Small intestine (tissue), 7 donors: ENCODE measurements around the gene MYO1F. TPM values are rescaled to one million over a fixed set of nuclear protein-coding genes. Genes with fewer than 3 reads are reported as not detected.
A peak's percentile ranks its signal among the peaks of the same experiment; 100 is the strongest.

Experiments
- DNase-seq, 2 donors: peaks; one replicate each; pipeline versions ENCODE4 v3.0.0 to v3.0.0-alpha.2; 2013
- FAIRE-seq: peaks from 2 replicates; lab custom pipeline; 2012; peaks lifted over from hg19 to GRCh38; lab: Jason Lieb, UNC
- H3K27ac ChIP-seq, 3 donors: one replicate each; pipeline ENCODE4 v1.5.1; 2013; ENCODE audit warnings: low read length in 2 of 3, mild to moderate bottlenecking in 2 of 3, control low read depth in 1 of 3, inconsistent platforms in 1 of 3, low read depth in 1 of 3, moderate library complexity in 1 of 3
- H3K27me3 ChIP-seq, 3 donors: one replicate each; pipeline ENCODE4 v1.6.1; 2013; ENCODE audit warnings: low read length in 3 of 3, inconsistent platforms in 1 of 3; ENCODE audit not compliant: control insufficient read depth in 3 of 3, insufficient read depth in 3 of 3
- H3K36me3 ChIP-seq, 3 donors: one replicate each; pipeline ENCODE4 v1.6.1; 2013; ENCODE audit warnings: low read length in 3 of 3, inconsistent platforms in 1 of 3, low read depth in 1 of 3, mild to moderate bottlenecking in 1 of 3, moderate library complexity in 1 of 3; ENCODE audit not compliant: control insufficient read depth in 3 of 3, insufficient read depth in 2 of 3
- H3K4me1 ChIP-seq, 3 donors: one replicate each; pipeline ENCODE4 v1.6.1; 2013; ENCODE audit warnings: low read length in 2 of 3, inconsistent platforms in 1 of 3, low read depth in 1 of 3, mild to moderate bottlenecking in 1 of 3, moderate library complexity in 1 of 3; ENCODE audit not compliant: control insufficient read depth in 3 of 3, insufficient read depth in 2 of 3
- H3K4me3 ChIP-seq, 3 donors: one replicate each; pipeline ENCODE4 v1.5.1; 2013; ENCODE audit warnings: low read length in 3 of 3, control low read depth in 1 of 3, inconsistent platforms in 1 of 3, low read depth in 1 of 3, mild to moderate bottlenecking in 1 of 3, moderate library complexity in 1 of 3
- H3K9me3 ChIP-seq, 2 donors: one replicate each; pipeline ENCODE4 v1.6.1; 2013; ENCODE audit warnings: low read depth in 1 of 2, low read length in 1 of 2; ENCODE audit not compliant: control insufficient read depth in 2 of 2, insufficient read depth in 1 of 2
- WGBS, 3 donors: extraction: QIAGEN DNeasy Blood & Tissue Kit; methylation state at CpG; one replicate each; pipeline ENCODE4 v1.1.7; 2013; 5-methylcytosine and 5-hydroxymethylcytosine counted together
- polyA plus RNA-seq, 4 donors: library from polyadenylated mRNA; stranded (reverse) in 3 of 4; unstranded in 1 of 4; fragments of 200-250 nt in 3 of 4; fragments of 120-200 nt in 1 of 4; gene quantifications; one replicate each; pipeline versions ENCODE4 v1.2.1 to v1.2.3, GENCODE V29; 2013
- donor health status: healthy with polysubstance abuse.
- donor health status: control.
- donor health status: control.
- donor health status: Bipolar disorder and iron deficiency.
- donor health status: healthy.

MYO1F gene
- polyA plus RNA-seq, 4 donors, result 1.3 to 13.7 (median 6.0) TPM

DNA sequence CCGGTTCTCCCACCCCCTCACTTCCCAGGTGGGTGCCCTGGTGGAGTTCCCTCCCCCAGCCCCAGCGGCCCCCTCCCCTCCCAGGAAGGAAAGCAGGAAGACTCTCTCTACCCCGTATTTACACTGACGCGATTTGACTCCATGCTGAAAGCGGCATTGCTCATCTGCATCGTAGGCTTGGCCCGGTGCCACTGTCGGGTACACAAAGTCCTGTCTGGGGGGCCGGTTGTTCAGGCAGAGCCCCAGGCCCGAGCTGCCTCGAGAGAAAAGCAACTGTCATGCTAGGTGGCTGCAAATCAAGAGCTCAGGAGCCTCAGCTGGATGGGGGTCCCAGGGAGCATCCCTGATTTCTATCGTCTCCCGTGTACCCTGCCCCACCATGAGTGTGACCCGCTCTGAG lies 18.4 kb upstream of the MYO1F start:
- H3K4me3 ChIP-seq, result no peak overlapping the region

DNA sequence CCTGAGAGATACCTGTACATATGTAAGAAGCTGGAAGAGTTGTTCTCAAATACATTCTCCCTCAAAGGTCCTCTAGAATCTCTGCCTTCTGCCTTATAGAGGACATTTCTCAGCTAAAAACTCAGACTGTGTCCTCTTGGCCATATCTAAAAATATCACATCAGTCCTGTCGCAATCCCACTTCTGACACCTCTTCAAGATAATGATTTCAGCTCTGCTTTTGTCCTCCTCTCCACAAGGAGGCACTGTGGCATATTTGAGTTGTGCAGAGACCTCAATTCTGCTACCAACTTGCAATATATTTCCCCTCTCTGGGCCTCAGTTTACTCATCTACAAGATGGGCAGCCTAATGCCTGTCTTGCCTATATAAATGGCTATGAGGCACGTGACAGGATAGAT lies 16.7 kb upstream of the MYO1F start:
- Histone ChIP-seq H3K27me3 (peaks cover 0 to 13% (median 0%) of the 10 kb centered on the region in 3 donors), H3K27ac (no peak overlapping the region), H3K36me3 (peaks cover 0 to 2% (median 0%) of the 10 kb centered on the region in 3 donors), H3K9me3 (peaks cover 0 to 24% of the 10 kb centered on the region in 2 donors), H3K4me1 (peaks cover 0 to 2% (median 0%) of the 10 kb centered on the region in 3 donors), H3K4me3 (no peak overlapping the region)
- 89 to 94% (median 89%) methylated on average over 2 of the region's 2 CpGs for WGBS, 3 donors
- FAIRE-seq (no peak), DNase-seq (no peak)

More for the DNA sequence above, 18.4 kb upstream of the MYO1F start:
- WGBS, 3 donors, result 65 to 74% (median 74%) methylated on average over 15 of the region's 15 CpGs
- H3K36me3 ChIP-seq, result peaks cover 0 to 2% (median 0%) of the 10 kb centered on the region in 3 donors
- no peak overlapping the region for H3K27ac ChIP-seq
- FAIRE-seq (no peak), DNase-seq (no peak)
- peaks cover 0 to 24% of the 10 kb centered on the region in 2 donors for H3K9me3 ChIP-seq
- peaks cover 0 to 13% (median 0%) of the 10 kb centered on the region in 3 donors for H3K27me3 ChIP-seq
- H3K4me1 ChIP-seq, result peaks cover 0 to 2% (median 0%) of the 10 kb centered on the region in 3 donors

DNA sequence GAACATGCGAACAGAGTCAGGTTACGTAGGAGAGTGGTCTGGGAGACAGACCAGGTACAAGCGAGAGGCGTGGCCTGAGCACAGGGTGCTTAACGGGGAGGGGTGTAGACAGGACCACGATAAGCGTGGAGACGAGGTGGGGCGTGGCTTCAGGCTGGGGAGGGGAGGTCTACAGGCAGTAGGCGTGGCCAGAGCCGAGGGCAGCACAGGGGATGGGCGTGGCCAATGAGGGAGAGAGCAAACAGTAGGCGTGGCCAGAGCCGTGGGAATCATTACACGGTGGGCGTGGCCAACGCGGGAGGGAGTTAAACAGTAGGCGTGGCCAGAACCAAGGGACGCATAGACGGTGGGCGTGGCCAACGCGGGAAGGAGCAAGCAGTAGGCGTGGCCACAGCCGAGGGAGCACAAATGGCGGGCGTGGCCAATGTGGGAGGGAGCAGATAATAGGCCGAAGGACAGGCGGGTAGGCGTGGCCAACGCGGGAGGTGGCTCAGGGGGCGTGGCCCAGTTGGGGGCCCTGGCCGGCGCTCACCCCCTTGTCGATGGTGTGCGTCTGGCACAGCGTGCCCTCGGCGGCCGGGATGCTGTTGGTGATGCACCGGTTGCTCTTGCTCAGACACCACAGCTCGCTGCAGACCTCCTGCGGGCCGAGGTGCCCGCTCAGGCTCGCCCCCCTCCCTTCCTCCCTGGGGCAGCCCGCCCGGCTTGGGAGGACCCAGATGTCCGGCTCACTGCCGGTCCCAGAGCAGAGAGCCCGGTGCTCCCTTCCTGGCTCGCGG lies 15.2 kb upstream of the MYO1F start:
- peaks cover 0 to 2% (median 0%) of the 10 kb centered on the region in 3 donors for H3K4me1 ChIP-seq
- peak overlapping the region in 1 of 3 donors; percentile 36 for H3K4me3 ChIP-seq
- WGBS, 3 donors, result 3 to 12% (median 12%) methylated on average over 38 to 55 of the region's 55 CpGs
- peaks cover 0 to 13% (median 0%) of the 10 kb centered on the region in 3 donors for H3K27me3 ChIP-seq
- H3K27ac ChIP-seq, result no peak overlapping the region
- no peak for FAIRE-seq
- H3K9me3 ChIP-seq, result peaks cover 0 to 24% of the 10 kb centered on the region in 2 donors
- no peaks in the 10 kb centered on the region for H3K36me3 ChIP-seq
- peak; percentile 50 to 71 for DNase-seq

DNA sequence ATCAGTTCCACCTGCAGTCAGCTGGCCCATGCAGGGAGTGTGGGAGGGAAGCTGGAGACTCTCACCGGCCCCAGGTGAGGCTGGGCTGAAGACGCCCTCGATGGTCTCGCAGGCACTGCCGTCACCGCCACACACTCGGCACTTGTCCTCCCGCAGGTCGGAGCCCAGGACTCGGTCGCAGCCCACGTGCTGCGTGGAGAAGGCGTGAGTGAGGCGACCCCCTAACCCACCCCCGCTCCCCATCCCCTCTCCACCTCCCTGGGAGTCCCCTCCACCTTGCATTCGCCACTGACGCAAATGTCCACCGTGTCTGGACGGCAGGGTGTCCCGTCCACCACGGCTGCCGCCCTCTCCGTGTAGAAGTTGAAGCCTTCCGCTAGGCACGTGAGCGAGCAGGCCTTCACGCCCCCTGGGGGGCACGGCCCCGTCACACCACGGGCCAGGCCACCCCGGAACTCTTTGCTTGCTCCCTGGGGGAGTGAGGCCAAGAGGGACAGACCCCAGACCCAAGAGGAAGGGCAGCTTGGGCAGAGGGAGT lies 12.0 kb upstream of the MYO1F start:
- no peak for DNase-seq
- FAIRE-seq, result no peak
- H3K27ac ChIP-seq, result no peak overlapping the region
- H3K4me3 ChIP-seq, result no peak overlapping the region
- peaks cover 0 to 5% (median 0%) of the 10 kb centered on the region in 3 donors for H3K36me3 ChIP-seq
- 82 to 90% (median 89%) methylated on average over 31 to 32 of the region's 32 CpGs for WGBS, 3 donors
- H3K9me3 ChIP-seq, result peaks cover 0 to 16% of the 10 kb centered on the region in 2 donors
- peaks cover 0 to 13% (median 0%) of the 10 kb centered on the region in 3 donors for H3K27me3 ChIP-seq
- H3K4me1 ChIP-seq, result peaks cover 0 to 2% (median 0%) of the 10 kb centered on the region in 3 donors

DNA sequence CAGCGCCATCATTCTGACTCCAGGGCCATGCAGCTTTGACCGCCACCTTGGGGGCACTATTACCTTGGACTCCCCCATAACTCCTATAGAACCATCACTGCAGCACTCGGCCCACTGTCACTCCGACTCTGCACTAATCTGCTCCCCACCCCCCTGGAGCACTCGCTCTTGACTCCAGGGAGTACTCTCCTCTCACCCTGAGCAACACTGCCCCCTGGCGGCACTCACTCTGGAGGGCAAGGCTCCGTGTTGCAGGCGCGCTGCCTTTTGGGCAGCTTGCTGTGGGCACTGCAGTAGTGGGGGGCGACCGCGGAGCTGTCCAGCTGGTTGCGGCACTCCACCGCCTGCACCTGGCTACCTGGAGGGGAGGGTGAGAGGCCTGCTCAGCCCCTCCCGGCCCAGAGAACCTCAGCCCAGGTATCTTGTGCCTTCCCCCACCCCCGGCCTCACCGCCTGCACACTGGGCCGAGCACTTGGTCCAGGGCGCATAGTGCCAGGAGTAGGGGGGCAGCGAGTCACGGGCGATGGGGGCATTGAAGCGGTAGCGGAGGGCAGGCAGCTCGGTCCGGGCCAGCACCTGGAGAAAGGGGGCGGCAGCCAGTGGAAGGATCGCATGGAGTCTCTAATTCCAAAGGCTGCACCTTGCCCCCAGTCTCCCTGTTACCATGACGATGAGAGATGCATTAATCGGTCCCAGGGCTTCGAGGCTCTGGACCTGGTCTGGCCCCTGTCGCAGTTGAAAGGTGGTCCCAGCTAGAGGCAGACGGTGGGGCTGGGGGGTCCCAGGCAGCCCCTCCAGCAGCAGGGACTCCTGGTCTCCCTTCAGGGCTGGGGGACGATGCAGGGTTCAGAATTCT lies 8.9 kb upstream of the MYO1F start:
- no peak for FAIRE-seq
- 43 to 71% (median 56%) methylated on average over 29 to 34 of the region's 34 CpGs for WGBS, 3 donors
- DNase-seq, result peak; percentile 42 to 51

DNA sequence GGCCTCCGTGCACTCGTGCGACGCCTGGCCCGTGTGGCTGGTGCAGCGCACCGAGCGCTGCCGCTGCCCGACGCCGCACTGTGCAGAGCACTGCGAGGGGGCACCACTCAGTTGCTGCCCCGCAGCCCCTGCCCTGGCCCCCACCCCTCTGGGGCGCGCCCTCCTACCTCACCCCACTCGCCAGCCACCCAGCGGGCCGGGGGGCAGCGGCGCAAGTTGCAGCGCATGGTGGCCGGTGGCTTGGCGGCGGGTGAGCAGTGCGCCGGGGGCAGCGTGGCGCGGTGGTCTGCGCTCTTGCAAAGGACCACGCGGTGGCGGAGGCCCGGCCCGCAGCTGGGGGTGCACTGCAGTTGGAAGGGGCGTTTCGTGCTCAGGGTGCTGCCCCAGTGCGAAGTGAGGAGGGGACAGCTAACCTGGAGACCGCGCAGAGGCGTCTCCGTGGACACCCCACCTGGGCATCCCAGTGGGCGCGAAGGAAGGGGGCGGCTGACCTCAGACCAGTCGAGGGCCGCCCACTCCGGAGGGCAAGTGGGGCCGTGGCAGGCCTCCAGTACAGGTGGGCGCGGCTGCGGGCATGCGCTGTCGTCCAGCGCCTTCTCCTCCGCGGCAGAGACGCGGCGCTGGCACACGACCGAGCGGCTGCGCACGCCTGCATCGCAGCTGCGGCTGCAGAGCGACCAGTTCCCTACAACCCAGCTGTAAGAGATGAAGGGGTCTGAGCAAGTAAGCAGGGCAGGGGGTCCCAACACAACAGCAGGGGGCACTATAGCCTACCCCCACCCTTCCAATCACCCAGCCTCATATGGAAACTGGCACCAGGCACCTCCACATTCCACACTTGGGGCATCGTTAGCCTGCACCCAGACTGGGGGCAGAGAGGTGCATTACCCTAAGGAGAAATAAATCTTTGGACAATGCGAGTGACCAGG lies 8.0 kb upstream of the MYO1F start:
- no peak for FAIRE-seq
- Histone ChIP-seq H3K36me3 (peaks cover 0 to 5% (median 0%) of the 10 kb centered on the region in 3 donors), H3K9me3 (no peaks in the 10 kb centered on the region), H3K27me3 (no peaks in the 10 kb centered on the region), H3K4me1 (peaks cover 0 to 4% (median 3%) of the 10 kb centered on the region in 3 donors), H3K4me3 (no peak overlapping the region), H3K27ac (no peak overlapping the region)
- DNase-seq, result no peak
- WGBS, 3 donors, result 70 to 83% (median 77%) methylated on average over 54 to 71 of the region's 71 CpGs

More for the DNA sequence above, 8.9 kb upstream of the MYO1F start:
- Histone ChIP-seq H3K9me3 (no peaks in the 10 kb centered on the region), H3K4me3 (no peak overlapping the region), H3K27me3 (no peaks in the 10 kb centered on the region), H3K27ac (no peak overlapping the region), H3K36me3 (peaks cover 0 to 5% (median 0%) of the 10 kb centered on the region in 3 donors), H3K4me1 (no peaks in the 10 kb centered on the region)

DNA sequence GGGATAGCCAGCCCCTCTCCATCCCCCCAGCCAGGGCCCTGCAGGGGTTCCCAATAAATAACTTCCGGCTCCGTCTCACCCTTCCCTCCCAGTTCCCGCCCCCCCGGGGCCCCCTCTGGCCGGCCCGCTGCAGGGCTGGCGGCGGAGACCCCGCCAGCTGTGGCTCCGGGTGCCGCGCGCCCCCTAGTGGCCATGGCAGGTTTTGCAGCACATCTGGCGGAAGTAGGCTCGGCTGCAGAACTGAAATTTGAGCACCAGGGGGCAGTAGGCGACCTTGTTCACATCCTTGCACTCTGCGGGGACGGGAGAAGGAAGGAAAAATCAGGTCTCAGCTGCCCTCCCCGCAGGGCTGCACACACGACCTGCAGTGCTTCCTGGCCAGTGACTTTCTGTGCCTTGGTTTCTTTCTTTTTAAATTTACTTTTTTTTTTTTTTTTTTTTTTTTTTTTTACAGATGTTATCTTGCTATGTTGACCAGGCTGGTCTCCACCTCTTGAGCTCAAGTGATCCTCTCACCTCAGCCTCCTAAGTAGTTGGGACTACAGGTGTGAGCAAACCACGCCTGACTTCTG lies 3.6 kb upstream of the MYO1F start:
- 2 to 4% (median 3%) methylated on average over 21 of the region's 21 CpGs for WGBS, 3 donors
- peaks cover 0 to 5% (median 3%) of the 10 kb centered on the region in 3 donors for H3K4me1 ChIP-seq
- FAIRE-seq (no peak), DNase-seq (peak; percentile 71 to 88)
- no peaks in the 10 kb centered on the region for H3K9me3 ChIP-seq
- no peaks in the 10 kb centered on the region for H3K36me3 ChIP-seq
- H3K27ac ChIP-seq, result no peak overlapping the region
- H3K27me3 ChIP-seq, result peaks cover 0 to 7% (median 0%) of the 10 kb centered on the region in 3 donors
- no peak overlapping the region for H3K4me3 ChIP-seq
